Measurements from ENCODE around the gene DOHH.

DOHH gene

GRCh38 chr19:3533563-3534216 is 33.2 kb upstream of the DOHH start:
- H3K27ac ChIP-seq (ENCODE audit: extremely low read depth, low read depth, low read length) = no peak overlapping the region
- ChIA-PET CTCF (interaction anchor here (0.6 kb wide), 2 partner anchors 11 to 30 kb away, joined by 3 to 4 read pairs; no protein-coding TSS in a partner anchor), POLR2A (interaction anchor here (0.5 kb wide), 1 partner anchor 46 kb away, joined by 5 read pairs; no protein-coding TSS in a partner anchor)
- peaks cover 0 to 71% of the 10 kb centered on the region in 2 experiments; a peak in 2 of 3 replicates for H3K36me3 ChIP-seq (ENCODE audit: control insufficient read depth in 2 of 2, insufficient read depth in 1 of 2, low read length in 2 of 2)
- no peak overlapping the region for H3K4me3 ChIP-seq (ENCODE audit: low read depth, low read length)
- no peaks in the 10 kb centered on the region for H3K4me1 ChIP-seq (ENCODE audit: control insufficient read depth, insufficient read depth, low read length)
- no peaks in the 10 kb centered on the region for H3K9me3 ChIP-seq (ENCODE audit: control insufficient read depth, insufficient read depth, low read depth, low read length)
- no peak for TF ChIP-seq ZBTB17 (tag by site-specific recombination; IDR thresholded peaks at IDR 0.05)
- TF ChIP-seq ZNF10 (tag by site-specific recombination; IDR thresholded peaks at IDR 0.05) = no peak
- no peak for TF ChIP-seq ZNF148 (tag by site-specific recombination; IDR thresholded peaks at IDR 0.05; ENCODE audit: borderline replicate concordance)
- TF ChIP-seq ZNF362 (tag by site-specific recombination; IDR thresholded peaks at IDR 0.05) = no peak
- TF ChIP-seq ZNF600 (tag by site-specific recombination; IDR thresholded peaks at IDR 0.05) = 0 out of 2 replicates have a peak, but pooled peaks have one; percentile 5
- TF ChIP-seq ZNF664 (tag by site-specific recombination; IDR thresholded peaks at IDR 0.05) = peak; percentile 67; the same call in 1 of the 2 replicates
- no peak for TF ChIP-seq KLF10 (tag by site-specific recombination; IDR thresholded peaks at IDR 0.05)
- TF ChIP-seq ZBTB8A (tag by site-specific recombination; IDR thresholded peaks at IDR 0.05) = no peak
- TF ChIP-seq ZNF121 (tag by site-specific recombination; IDR thresholded peaks at IDR 0.05) = peak; percentile 90

- ChIA-PET POLR2A (no interaction called here), CTCF (interaction anchor here (0.6 kb wide), 1 partner anchor 30 kb away, joined by 3 read pairs; no protein-coding TSS in a partner anchor)
- H3K27ac ChIP-seq (ENCODE audit: extremely low read depth, low read depth, low read length) = no peak overlapping the region
- H3K9me3 ChIP-seq (ENCODE audit: control insufficient read depth, insufficient read depth, low read depth, low read length) = no peaks in the 10 kb centered on the region
- no peaks in the 10 kb centered on the region for H3K4me1 ChIP-seq (ENCODE audit: control insufficient read depth, insufficient read depth, low read length)
- TF ChIP-seq SCRT2 (tag by site-specific recombination; IDR thresholded peaks at IDR 0.05) = 0 out of 2 replicates have a peak, but pooled peaks have one; percentile 16
- TF ChIP-seq ZFP69B (tag by site-specific recombination; IDR thresholded peaks at IDR 0.05) = 0 out of 2 replicates have a peak, but pooled peaks have one; percentile 26
- TF ChIP-seq ZBTB44 (tag by site-specific recombination; IDR thresholded peaks at IDR 0.05) = no peak
- TF ChIP-seq ZNF600 (tag by site-specific recombination; IDR thresholded peaks at IDR 0.05) = 0 out of 2 replicates have a peak, but pooled peaks have one; percentile 23
- H3K36me3 ChIP-seq (ENCODE audit: control insufficient read depth in 2 of 2, insufficient read depth in 1 of 2, low read length in 2 of 2) = peaks cover 0 to 73% of the 10 kb centered on the region in 2 experiments; a peak in 2 of 3 replicates
- no peak overlapping the region for H3K4me3 ChIP-seq (ENCODE audit: low read depth, low read length)
Observed at GRCh38 chr19:3533033-3533432, 32.6 kb upstream of the DOHH start.

- Histone ChIP-seq H3K27ac (ENCODE audit: extremely low read depth, low read depth, low read length) (no peak overlapping the region), H3K4me1 (ENCODE audit: control insufficient read depth, insufficient read depth, low read length) (no peaks in the 10 kb centered on the region), H3K9me3 (ENCODE audit: control insufficient read depth, insufficient read depth, low read depth, low read length) (no peaks in the 10 kb centered on the region), H3K36me3 (ENCODE audit: control insufficient read depth in 2 of 2, insufficient read depth in 1 of 2, low read length in 2 of 2) (peaks cover 0 to 77% of the 10 kb centered on the region in 2 experiments; a peak in 2 of 3 replicates), H3K4me3 (ENCODE audit: low read depth, low read length) (no peak overlapping the region)
- ChIA-PET POLR2A (interaction anchor here (0.5 kb wide), 1 partner anchor 9 kb away, joined by 3 read pairs; no protein-coding TSS in a partner anchor), CTCF (no interaction called here)
- TF ChIP-seq CTCF (tag by site-specific recombination; IDR thresholded peaks at IDR 0.05) (no peak), ZNF354C (tag by site-specific recombination; IDR thresholded peaks at IDR 0.05; ENCODE audit: borderline replicate concordance, low read depth) (no peak), ZNF157 (tag by site-specific recombination; IDR thresholded peaks at IDR 0.05) (peak; percentile 84), ZBTB26 (tag by site-specific recombination; optimal IDR thresholded peaks at IDR 0.05) (no peak), ZNF768 (tag by site-specific recombination; IDR thresholded peaks at IDR 0.05) (no peak), ZNF747 (tag by site-specific recombination; IDR thresholded peaks at IDR 0.05) (no peak)
Observed at GRCh38 chr19:3532154-3532786, 31.8 kb upstream of the DOHH start.

All from HEK293 (cell line).